Esophagus squamous epithelium (tissue), 4 donors: ENCODE data around the gene OR2L3.

Source experiments
- CTCF ChIP-seq, 6 experiments: fragments of 450-650 bp in 4 of 6; fragments of 200-600 bp in 2 of 6; sonication (generic) in 2 of 6; IDR thresholded peaks; one replicate each; pipeline ENCODE4 v1.5.1; 2016 to 2019; ENCODE audit warnings: antibody characterized with exemption in 6 of 6, mild to moderate bottlenecking in 4 of 6, moderate library complexity in 4 of 6
- POLR2A ChIP-seq, 4 donors: fragments of 450-650 bp; IDR thresholded peaks; one replicate each; pipeline ENCODE4 v1.6.1; 2017; ENCODE audit warnings: antibody characterized with exemption in 4 of 4, mild to moderate bottlenecking in 4 of 4, moderate library complexity in 3 of 4

- TF ChIP-seq CTCF (IDR thresholded peaks at IDR 0.05) (no peak), POLR2A (IDR thresholded peaks at IDR 0.05) (no peak)
Measured at GRCh38 chr1:248029770-248030169, 16.9 kb upstream of the OR2L3 start, which contains the start of gene OR2L2.
